Endothelial cell (in vitro differentiated cells): ENCODE measurements around the gene TCIRG1. TPM values are rescaled to one million over a fixed set of nuclear protein-coding genes. Genes with fewer than 3 reads are reported as not detected.
"Not testable (repeated sequence)": the region's sequence is repeated elsewhere in the genome, so short reads cannot be mapped to it uniquely, and the experiment has no call there.

Source experiments
- DNase-seq: peaks from one replicate; pipeline ENCODE4 v3.0.0; 2021; ENCODE audit warnings: low spot score
- H3K27ac Mint-ChIP-seq: one replicate; pipeline ENCODE4 v1.8.0; 2021; ENCODE audit warnings: mixed read lengths, inconsistent platforms; ENCODE audit not compliant: unreplicated experiment
- H3K27me3 Mint-ChIP-seq: one replicate; pipeline ENCODE4 v1.8.0; 2021; ENCODE audit warnings: mild to moderate bottlenecking, moderate library complexity, mixed read lengths, inconsistent platforms; ENCODE audit not compliant: unreplicated experiment
- H3K36me3 Mint-ChIP-seq: one replicate; pipeline ENCODE4 v1.8.0; 2021; ENCODE audit warnings: mild to moderate bottlenecking, low read depth, mixed read lengths, inconsistent platforms; ENCODE audit not compliant: unreplicated experiment
- H3K4me1 Mint-ChIP-seq: one replicate; pipeline ENCODE4 v1.8.0; 2021; ENCODE audit warnings: mild to moderate bottlenecking, mixed read lengths, inconsistent platforms; ENCODE audit not compliant: unreplicated experiment
- H3K4me3 Mint-ChIP-seq: one replicate; pipeline ENCODE4 v1.8.0; 2021; ENCODE audit warnings: mild to moderate bottlenecking, mixed read lengths, inconsistent platforms; ENCODE audit not compliant: unreplicated experiment
- H3K9me3 Mint-ChIP-seq: one replicate; pipeline ENCODE4 v1.8.0; 2021; ENCODE audit warnings: mixed read lengths, inconsistent platforms; ENCODE audit not compliant: unreplicated experiment
- CTCF ChIP-seq: fragments of 200-600 bp; sonication (generic); IDR thresholded peaks from one replicate; pipeline ENCODE4 v1.5.0; 2021; ENCODE audit warnings: antibody characterized with exemption; ENCODE audit not compliant: unreplicated experiment
- total RNA-seq: library from RNA; stranded (reverse); fragmentation: NEBNext Ultra II Directional; extraction: Animal tissue kit (Norgen Biotek cat#: 25700); gene quantifications from one replicate; pipeline ENCODE4 v1.2.1, GENCODE V29; 2021; ENCODE audit not compliant: unreplicated experiment

TCIRG1 gene
- total RNA-seq, 1 donor from 2014 or later = 294 TPM

GRCh38 chr11:68090706-68091105 is 51.9 kb downstream of the TCIRG1 start:
- Mint-ChIP-seq H3K9me3 (no peaks in the 10 kb centered on the region), H3K36me3 (peaks cover 7% of the 10 kb centered on the region), H3K27me3 (peaks cover 3% of the 10 kb centered on the region), H3K4me1 (peaks cover 43% of the 10 kb centered on the region), H3K27ac (peak overlapping the region; percentile 90), H3K4me3 (peak overlapping the region; percentile 44)
- DNase-seq = no peak
- no peak for TF ChIP-seq CTCF

GRCh38 chr11:68092411-68092810 is 53.6 kb downstream of the TCIRG1 start:
- Mint-ChIP-seq H3K4me3 (no peak overlapping the region), H3K9me3 (no peaks in the 10 kb centered on the region), H3K4me1 (peaks cover 46% of the 10 kb centered on the region), H3K27me3 (peaks cover 3% of the 10 kb centered on the region), H3K36me3 (peaks cover 12% of the 10 kb centered on the region), H3K27ac (peak overlapping the region; percentile 90)
- DNase-seq = no peak
- TF ChIP-seq CTCF = no peak

GRCh38 chr11:68092946-68093345 is 54.1 kb downstream of the TCIRG1 start:
- peaks cover 16% of the 10 kb centered on the region for H3K36me3 Mint-ChIP-seq
- not testable (repeated sequence) for H3K27me3 Mint-ChIP-seq, H3K4me3 Mint-ChIP-seq, DNase-seq, H3K9me3 Mint-ChIP-seq, H3K27ac Mint-ChIP-seq
- H3K4me1 Mint-ChIP-seq = peaks cover 50% of the 10 kb centered on the region

- Mint-ChIP-seq H3K4me1 (peaks cover 49% of the 10 kb centered on the region), H3K9me3 (no peaks in the 10 kb centered on the region), H3K27ac (peak overlapping the region; percentile 61), H3K27me3 (peaks cover 2% of the 10 kb centered on the region), H3K36me3 (peaks cover 16% of the 10 kb centered on the region), H3K4me3 (no peak overlapping the region)
- no peak for TF ChIP-seq CTCF
- no peak for DNase-seq
These were observed 54.7 kb downstream of the TCIRG1 start for GRCh38 chr11:68093565-68093964.

GRCh38 chr11:68096962-68097361 is 58.1 kb downstream of the TCIRG1 start:
- peaks cover 16% of the 10 kb centered on the region for H3K36me3 Mint-ChIP-seq
- TF ChIP-seq CTCF = no peak
- H3K4me3 Mint-ChIP-seq = no peak overlapping the region
- H3K27ac Mint-ChIP-seq = no peak overlapping the region
- H3K27me3 Mint-ChIP-seq = peaks cover 6% of the 10 kb centered on the region
- H3K9me3 Mint-ChIP-seq = no peaks in the 10 kb centered on the region
- H3K4me1 Mint-ChIP-seq = peaks cover 42% of the 10 kb centered on the region
- no peak for DNase-seq

- no peak for DNase-seq
- TF ChIP-seq CTCF = no peak
- Mint-ChIP-seq H3K27me3 (peaks cover 7% of the 10 kb centered on the region), H3K27ac (peak overlapping the region; percentile 96), H3K36me3 (peaks cover 29% of the 10 kb centered on the region), H3K9me3 (no peaks in the 10 kb centered on the region), H3K4me1 (peaks cover 48% of the 10 kb centered on the region), H3K4me3 (no peak overlapping the region)
These were observed 60.2 kb downstream of the TCIRG1 start for GRCh38 chr11:68099057-68099456.
